ENCODE measurements around the gene CARD19. TPM values are rescaled to one million over a fixed set of nuclear protein-coding genes. Genes with fewer than 3 reads are reported as not detected.

Gene CARD19
- total and polyA plus RNA-seq, 8 donors: 16.9 to 43.0 (median 23.1) TPM

DNA sequence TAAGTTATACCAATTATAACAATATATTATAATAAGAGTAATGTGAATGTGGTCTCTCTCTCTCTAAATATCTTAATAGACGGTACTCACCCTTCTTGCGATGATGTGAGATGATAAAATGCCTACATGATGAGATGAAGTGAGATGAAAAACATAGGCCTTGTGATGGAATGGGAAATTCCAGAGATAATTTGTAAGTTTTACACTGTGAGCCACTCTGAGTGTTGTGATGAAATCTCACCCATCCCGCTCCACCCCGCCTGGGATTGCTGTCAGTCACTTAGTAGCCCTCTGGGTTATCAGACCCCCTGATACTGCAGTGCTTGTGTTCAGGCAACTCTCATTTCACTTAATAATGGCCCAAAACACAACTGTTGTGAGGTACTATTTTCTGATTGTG, 27.1 kb upstream of the CARD19 start:
- TF ChIP-seq, protein P1, sequence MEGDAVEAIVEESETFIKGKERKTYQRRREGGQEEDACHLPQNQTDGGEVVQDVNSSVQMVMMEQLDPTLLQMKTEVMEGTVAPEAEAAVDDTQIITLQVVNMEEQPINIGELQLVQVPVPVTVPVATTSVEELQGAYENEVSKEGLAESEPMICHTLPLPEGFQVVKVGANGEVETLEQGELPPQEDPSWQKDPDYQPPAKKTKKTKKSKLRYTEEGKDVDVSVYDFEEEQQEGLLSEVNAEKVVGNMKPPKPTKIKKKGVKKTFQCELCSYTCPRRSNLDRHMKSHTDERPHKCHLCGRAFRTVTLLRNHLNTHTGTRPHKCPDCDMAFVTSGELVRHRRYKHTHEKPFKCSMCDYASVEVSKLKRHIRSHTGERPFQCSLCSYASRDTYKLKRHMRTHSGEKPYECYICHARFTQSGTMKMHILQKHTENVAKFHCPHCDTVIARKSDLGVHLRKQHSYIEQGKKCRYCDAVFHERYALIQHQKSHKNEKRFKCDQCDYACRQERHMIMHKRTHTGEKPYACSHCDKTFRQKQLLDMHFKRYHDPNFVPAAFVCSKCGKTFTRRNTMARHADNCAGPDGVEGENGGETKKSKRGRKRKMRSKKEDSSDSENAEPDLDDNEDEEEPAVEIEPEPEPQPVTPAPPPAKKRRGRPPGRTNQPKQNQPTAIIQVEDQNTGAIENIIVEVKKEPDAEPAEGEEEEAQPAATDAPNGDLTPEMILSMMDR (IDR thresholded peaks at IDR 0.05): no peak
- Histone ChIP-seq H3K27me3 (no peaks in the 10 kb centered on the region), H3K36me3 (no peaks in the 10 kb centered on the region), H3K4me3 (no peak overlapping the region), H3K27ac (no peak overlapping the region), H3K9me3 (no peaks in the 10 kb centered on the region), H3K4me1 (peaks cover 6 to 29% of the 10 kb centered on the region in 2 donors)
- no peak for ATAC-seq
- DNase-seq: no peak
- intact Hi-C loops (cut with DNase I): no loop called here

DNA sequence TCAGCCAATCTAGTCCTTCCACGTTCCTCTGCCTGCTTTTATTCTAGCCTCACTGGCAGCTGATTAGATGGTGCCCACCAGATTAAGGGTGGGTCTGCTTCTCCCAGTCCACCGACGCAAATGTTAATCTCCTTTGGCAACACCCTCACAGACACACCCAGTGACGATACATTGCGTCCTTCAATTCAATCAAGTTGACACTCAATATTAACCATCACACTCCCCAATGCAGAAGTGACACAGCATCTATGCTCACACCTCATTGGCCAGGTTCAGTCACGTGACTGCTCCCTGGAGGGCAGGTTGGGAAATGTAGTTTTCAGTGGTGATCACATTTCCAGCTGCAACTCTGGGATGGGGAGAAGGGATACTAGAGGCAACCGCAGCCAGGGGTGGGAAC, 24.6 kb upstream of the CARD19 start:
- H3K27me3 ChIP-seq: no peaks in the 10 kb centered on the region
- H3K27ac ChIP-seq: no peak overlapping the region
- H3K4me3 ChIP-seq: no peak overlapping the region
- DNase-seq (no peak), ATAC-seq (peak; percentile 24)
- peaks cover 6 to 9% of the 10 kb centered on the region in 2 donors for H3K4me1 ChIP-seq
- no peaks in the 10 kb centered on the region for H3K9me3 ChIP-seq
- no peaks in the 10 kb centered on the region for H3K36me3 ChIP-seq
- TF ChIP-seq, protein P1 (IDR thresholded peaks at IDR 0.05): no peak
- intact Hi-C loops (cut with DNase I): no loop called here

DNA sequence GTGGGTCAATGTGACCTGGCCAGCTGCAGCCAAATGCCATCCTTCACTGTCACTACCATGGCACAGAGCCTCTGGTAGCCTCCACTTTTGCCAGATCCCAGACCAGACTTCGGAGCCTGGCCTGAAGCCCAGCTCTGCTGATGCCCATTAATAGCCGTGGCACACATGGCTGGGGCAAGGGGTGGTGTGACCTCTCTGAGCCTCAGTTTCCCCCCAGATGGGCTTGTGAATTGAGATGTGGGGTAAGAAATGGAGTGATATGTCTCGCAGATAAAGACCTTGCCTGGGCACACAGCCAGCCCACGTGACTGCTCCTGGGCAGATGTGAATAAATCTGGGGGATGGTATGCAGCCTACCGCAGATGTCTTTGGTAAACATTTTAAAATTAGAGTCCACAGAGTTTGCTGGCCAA, 23.6 kb upstream of the CARD19 start:
- TF ChIP-seq, protein P1 (IDR thresholded peaks at IDR 0.05): no peak
- Histone ChIP-seq H3K4me3 (no peak overlapping the region), H3K36me3 (no peaks in the 10 kb centered on the region), H3K27ac (no peak overlapping the region), H3K9me3 (no peaks in the 10 kb centered on the region), H3K27me3 (no peaks in the 10 kb centered on the region), H3K4me1 (peaks cover 6 to 9% of the 10 kb centered on the region in 2 donors)
- ATAC-seq (no peak), DNase-seq (peak in 1 of 4 donors; percentile 47)
- intact Hi-C loops (cut with DNase I): no loop called here

DNA sequence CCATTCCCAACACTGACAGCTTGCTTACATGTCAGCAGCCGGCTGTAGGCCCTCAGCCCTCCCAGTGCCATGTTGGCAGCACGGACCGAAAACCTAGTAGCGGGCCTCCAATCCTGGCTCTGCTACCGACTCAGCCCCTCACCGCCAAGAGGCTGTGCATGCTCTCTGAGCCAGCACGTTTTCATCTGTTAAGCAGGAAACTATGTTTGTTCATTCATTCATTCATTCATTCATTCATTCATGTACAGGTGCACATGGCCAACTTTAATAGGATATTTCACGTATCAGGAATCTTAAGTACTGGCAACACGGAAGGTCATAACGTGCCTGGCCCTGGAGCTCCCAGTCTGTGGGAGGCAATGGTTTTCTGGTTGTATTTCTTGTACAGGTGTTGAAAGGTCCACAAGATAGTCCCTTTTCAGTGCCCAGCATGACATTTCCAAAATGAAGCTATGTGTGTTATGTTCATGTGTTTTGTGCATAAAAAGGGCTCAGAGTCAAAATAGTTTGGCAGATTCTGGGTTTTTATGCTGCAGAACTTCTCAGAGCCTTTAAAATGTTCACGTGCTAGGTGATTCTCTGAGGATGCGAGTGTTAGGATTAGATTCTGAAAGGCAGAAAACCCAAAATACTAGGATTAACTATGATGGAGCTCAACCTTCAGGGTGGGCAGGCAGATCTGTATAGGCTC, 19.8 kb upstream of the CARD19 start:
- intact Hi-C loops (cut with DNase I): no loop called here
- Histone ChIP-seq H3K27ac (no peak overlapping the region), H3K4me1 (peaks cover 6 to 9% of the 10 kb centered on the region in 2 donors), H3K4me3 (no peak overlapping the region), H3K27me3 (no peaks in the 10 kb centered on the region), H3K36me3 (peaks cover 0 to 20% of the 10 kb centered on the region in 2 donors), H3K9me3 (no peaks in the 10 kb centered on the region)
- ATAC-seq: no peak
- TF ChIP-seq, protein P1 (IDR thresholded peaks at IDR 0.05): no peak
- no peak for DNase-seq

DNA sequence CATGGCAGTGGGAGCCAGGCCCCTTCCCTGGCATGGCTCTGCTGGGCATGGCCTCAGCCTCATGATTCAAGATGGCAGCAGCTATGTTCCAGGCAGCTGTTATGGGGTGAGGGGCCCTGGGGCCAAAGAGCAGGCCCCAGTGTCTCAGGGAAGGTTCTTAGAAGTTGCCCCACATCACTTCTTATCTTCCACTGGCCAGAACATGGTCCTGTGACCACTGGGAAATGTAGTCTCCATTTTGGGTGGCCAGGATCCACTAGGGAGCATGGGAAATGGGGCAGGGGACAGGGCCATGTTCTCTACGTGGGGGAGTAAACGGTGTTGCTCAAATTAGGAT, 19.3 kb upstream of the CARD19 start:
- H3K4me3 ChIP-seq: no peak overlapping the region
- no peak overlapping the region for H3K27ac ChIP-seq
- TF ChIP-seq, protein P1 (IDR thresholded peaks at IDR 0.05): no peak
- no peaks in the 10 kb centered on the region for H3K27me3 ChIP-seq
- peaks cover 6 to 9% of the 10 kb centered on the region in 2 donors for H3K4me1 ChIP-seq
- ATAC-seq (no peak), DNase-seq (no peak)
- H3K9me3 ChIP-seq: no peaks in the 10 kb centered on the region
- intact Hi-C loops (cut with DNase I): no loop called here
- H3K36me3 ChIP-seq: peaks cover 0 to 20% of the 10 kb centered on the region in 2 donors
